GM18526 (cell line): ENCODE measurements around the gene FIG4.

Experiments
- POLR2A ChIP-seq: IDR thresholded peaks from 3 replicates; pipeline ENCODE4 v1.6.1; 2011; ENCODE audit not compliant: insufficient read length; ENCODE audit errors: extremely low read depth

FIG4 gene

GRCh38 chr6:109852713-109853112, 161.6 kb downstream of the FIG4 start:
- no peak for TF ChIP-seq POLR2A

DNA sequence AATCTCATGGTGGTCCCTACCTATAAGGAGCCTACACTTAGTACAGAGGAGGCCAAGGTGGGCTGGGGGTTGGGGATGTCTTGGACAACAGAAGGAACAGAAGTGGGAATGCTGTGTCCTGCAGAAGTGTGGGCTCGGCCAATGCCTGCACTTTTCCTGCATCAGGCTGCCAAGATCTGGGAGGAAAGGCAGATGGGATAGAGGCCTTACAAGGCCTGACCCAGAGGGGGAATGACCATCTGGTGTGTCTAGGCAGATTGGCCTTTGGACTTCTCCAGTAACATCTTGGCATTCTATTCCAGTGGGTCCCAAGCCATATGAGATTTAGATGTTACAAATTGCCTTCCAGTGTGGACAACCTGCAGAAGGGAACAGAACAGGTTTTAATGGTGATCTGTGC, 162.3 kb downstream of the FIG4 start:
- no peak for TF ChIP-seq POLR2A

- no peak for TF ChIP-seq POLR2A
Observed at GRCh38 chr6:109853951-109854350, 162.9 kb downstream of the FIG4 start.

DNA sequence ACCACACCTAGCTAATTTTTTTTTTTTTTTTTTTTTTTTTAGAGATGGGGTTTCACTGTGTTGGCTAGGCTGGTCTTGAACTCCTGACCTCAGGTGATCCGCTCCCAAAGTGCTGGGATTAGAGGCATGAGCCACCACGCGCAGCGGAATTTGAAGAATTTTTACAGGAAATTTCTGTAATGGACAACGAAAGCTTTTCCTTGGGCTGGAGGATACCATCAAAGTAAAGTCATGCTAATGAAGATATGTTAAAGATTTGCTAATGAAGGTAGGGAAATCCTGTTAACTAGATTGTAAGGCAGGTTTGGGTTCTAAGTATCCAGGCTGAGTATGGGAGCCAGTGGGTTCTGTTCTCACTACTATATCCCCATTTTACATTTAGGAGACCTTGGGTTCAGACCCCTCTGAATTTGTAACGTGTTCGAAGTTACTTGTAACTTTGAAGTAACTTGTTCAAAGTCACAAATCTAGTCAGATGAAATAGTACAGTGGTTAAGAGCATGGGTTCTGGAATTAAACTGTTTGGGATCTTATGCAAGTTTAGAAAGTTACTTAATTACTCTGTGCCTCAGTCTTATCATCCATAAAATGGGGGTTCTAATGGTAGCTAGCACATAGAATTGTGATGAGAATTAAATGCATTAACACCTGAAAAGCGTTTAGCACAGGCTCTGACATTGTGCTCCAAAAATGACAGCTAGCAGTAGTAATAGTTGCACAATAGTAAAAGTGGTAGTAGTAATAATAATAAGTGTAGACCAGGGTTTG, 163.6 kb downstream of the FIG4 start:
- TF ChIP-seq POLR2A = no peak

GRCh38 chr6:109861946-109862345, 170.8 kb downstream of the FIG4 start:
- no peak for TF ChIP-seq POLR2A

GRCh38 chr6:109864050-109864449, 173.0 kb downstream of the FIG4 start:
- TF ChIP-seq POLR2A = no peak

DNA sequence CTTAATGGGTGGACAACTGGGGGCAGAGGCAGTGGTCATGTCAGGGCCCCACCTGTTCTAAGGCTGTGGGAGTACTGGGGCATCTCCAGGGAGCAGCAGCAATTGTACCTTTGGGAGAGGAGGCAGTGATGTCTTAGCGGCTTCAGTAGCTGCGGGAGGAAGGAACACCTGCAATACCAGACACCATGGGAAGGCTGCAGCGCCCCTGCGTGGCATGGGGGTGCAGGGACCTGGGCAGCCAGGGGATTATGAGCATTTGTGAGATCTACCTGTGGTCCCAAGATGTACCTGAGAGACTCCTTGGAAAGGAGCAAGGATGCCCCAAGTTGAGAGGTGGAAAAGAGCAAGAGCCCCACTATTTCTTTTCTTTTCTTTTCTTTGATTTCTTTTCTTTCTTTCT, 174.9 kb downstream of the FIG4 start:
- TF ChIP-seq POLR2A = no peak

GRCh38 chr6:109867009-109867969, 176.2 kb downstream of the FIG4 start:
- no peak for TF ChIP-seq POLR2A

DNA sequence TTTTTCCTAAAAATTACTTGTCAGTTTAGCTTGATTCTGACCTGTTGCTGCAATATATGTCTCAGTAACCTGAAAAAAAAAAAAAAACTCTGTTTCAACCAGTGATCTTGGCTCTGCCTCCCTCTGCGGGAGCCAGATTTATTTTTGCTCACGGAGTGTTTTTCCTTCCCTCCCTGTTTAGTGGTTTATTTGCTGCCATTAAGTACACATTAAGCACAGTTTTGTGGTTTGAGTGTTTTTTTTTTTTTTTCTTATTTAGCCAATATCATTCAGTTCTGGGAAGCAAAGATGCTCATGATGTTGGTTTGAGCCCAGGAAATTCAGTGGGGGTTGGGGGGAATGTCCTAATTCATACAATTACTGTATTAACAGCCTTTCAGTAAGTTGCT, 176.9 kb downstream of the FIG4 start:
- TF ChIP-seq POLR2A = no peak

GRCh38 chr6:109870089-109870410, 179.0 kb downstream of the FIG4 start:
- TF ChIP-seq POLR2A = no peak

DNA sequence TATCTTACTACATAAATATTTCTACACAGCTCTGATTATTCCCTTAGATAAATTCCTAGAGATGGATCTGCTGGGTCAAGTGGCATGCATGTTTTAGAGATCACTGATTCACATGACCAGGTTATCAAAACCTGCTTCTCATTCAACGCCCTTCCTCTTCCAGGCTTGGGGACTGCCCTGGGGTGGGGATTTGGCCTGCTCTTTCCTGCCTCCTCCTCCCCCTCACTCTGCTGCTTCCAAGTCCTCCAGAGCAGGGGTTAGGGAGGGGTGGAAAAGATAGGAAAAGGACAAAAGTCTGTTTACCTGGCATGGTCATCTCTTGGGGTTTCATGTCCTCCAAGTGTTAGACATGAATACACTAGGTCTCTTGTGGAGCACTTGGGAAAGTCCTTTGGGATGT, 181.5 kb downstream of the FIG4 start:
- TF ChIP-seq POLR2A = no peak

DNA sequence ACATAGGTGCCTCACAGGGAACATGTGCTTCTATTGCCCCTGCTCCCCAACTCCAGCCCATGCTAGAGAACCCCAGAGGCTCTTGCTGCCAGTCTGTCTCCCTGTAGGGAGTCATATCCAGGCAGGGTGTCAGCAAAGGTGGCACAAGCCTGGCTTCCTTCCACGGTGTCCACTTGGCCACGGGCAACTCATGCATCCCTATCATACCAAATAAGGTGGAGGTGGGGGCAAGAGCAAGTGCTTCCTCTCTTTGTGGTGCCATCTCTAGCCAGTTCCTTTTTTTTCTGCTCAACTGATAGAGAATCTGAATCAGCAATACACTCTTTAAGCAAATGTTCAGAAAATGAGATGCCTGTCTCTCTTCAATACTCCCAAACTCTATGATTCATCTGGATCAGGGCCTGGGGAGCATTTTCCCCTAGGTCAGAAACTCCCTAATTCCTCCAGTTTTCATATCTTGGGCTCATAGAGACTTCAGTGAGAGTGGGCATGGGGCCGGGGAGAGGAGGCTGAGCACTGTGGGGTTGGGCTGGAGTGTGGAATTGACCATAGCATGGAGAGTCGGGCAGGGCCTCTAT, 182.0 kb downstream of the FIG4 start:
- no peak for TF ChIP-seq POLR2A

GRCh38 chr6:109874086-109874485, 183.0 kb downstream of the FIG4 start:
- no peak for TF ChIP-seq POLR2A

- TF ChIP-seq POLR2A = no peak
Observed at GRCh38 chr6:109874621-109875020, 183.5 kb downstream of the FIG4 start.
